HG02588 (cell line): ENCODE data around the gene ANAPC16.
"Not testable (repeated sequence)": the region's sequence is repeated elsewhere in the genome, so short reads cannot be mapped to it uniquely, and the experiment has no call there.

ENCODE experiments used
- ATAC-seq: cut with Tn5 transposase; IDR thresholded peaks from one replicate; pipeline ENCODE4 v1.9.1; 2021; ENCODE audit warnings: mild to moderate bottlenecking, moderate library complexity; ENCODE audit not compliant: unreplicated experiment

Gene ANAPC16

DNA sequence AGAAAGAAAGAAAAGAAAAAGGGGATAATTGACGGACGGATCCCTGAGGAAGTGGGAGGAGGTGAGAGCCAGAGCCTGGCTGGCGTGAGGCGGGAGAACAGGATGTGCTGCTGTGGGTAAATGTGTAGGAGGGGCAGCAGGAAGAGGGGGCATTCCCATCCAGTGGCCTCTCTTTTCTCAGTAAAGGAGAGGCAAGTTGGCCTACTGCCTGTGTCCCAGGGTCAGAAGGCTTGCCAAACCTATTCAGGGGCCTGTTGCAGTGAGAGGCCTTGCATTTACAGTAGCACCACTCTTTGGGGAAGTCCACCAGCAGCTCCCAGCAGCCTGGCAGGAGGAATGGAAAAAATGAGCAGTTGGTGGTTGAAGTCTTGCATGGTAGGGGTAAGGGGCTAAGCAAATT, 26.9 kb downstream of the ANAPC16 start:
- no peak for ATAC-seq

DNA sequence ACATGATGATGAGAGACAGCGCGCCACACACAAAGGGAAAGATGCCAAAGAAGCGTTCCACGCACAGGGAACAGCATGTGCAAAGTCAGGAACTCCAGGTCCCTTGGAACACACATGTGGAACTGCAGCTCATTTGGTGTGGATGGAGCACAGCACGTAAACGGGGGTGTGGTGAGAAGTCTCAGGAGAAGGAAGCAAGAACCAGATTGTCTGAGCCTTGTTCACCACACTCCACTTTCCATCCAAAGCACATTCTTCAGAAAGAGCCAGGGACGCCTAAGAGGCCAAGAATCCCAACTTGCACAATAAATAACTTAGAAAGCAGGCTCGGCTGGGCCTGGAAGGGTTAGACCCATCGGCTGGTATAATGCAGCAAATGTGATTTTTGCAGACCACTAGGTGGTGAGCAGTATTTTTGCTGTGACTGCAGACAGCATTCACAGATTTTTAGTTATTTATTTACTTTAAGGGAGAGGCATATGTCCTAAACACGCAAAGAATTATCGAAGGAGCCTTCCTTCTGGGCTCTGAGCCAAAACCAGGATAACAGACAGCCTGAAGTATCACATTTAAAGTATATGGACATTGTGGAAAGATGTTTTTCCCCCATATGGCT, 28.1 kb downstream of the ANAPC16 start:
- ATAC-seq, result no peak

DNA sequence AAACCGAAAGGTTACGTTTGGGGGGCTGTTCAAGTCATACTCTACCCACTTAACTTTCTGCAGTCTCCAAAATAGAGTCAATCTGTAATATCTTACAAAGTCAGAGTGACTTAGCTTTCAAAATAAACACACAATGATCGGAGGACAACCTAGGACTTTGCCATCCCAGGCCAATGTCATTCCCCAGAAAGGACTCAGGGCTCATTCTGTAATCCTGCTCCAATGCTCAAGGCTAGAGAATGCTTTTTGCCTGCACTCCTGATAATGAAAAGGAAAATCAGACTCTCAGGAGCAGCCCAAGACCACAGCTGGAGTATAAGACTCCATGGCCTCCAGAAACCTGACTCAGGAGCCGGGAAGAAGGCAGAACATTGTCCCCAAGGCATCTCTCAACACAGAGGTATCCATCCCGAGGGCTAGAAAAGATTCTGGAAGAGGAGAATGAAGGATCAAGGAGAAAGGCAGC, 28.8 kb downstream of the ANAPC16 start:
- ATAC-seq, result no peak

DNA sequence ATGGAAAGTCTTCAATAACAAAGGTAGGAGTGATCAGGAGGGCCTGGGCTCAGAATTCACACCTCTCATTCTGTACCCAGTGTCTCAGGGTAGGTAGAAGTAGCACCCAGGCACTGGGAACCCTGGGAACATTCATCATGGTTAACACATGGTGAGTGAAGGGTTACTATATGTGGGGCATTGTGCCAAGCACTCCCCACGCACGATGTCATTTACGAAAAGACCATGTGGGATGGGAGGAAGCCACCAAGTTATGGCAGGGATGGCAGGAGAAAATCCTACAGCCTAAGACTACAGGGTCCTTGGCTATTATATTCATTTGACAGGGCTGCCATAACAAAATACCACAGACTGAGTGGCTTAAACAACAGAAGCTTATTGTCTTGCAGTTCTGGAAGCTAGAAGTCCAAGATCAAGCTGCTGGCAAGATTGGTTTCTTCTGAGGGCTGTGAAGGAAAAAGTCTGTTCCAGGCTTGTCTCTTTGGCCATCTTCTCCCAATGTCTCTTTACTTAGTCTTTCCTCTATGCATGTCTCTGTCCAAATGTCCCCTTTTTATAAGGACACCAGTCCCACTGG, 30.2 kb downstream of the ANAPC16 start:
- no peak for ATAC-seq

DNA sequence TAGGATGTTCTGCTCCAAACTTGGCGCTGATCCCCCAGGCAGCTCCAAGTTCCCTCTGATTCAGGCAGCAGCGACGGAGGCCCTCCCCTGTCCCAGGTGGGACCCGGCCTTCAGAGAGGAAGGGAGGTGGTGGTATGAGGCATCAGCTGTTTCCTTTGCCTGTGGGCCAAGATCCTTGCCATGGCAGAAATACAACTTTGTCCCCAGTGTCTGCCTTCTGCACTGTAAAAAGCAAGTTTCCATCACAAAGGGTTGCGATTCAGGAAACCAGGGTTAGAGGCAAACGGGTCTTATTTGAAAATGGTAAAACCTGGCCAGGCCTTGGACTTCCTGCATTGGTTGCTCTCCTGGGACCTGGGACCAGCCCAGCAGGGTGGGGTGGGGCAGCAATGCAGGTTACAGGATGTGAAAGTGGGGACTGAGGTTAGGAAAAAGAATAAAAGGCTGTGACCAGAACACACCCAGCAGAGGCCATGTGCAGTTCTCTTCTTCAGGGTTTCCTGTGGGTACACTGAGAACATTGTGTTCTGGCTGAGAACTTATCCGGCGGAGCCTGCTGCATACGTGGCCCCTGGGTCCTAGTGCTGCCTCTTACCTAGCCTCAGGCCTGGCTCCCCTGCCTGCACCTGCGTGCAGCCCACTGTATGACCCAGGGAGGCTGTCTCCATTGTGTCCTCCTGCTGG, 32.8 kb downstream of the ANAPC16 start:
- ATAC-seq, result peak; percentile 69

DNA sequence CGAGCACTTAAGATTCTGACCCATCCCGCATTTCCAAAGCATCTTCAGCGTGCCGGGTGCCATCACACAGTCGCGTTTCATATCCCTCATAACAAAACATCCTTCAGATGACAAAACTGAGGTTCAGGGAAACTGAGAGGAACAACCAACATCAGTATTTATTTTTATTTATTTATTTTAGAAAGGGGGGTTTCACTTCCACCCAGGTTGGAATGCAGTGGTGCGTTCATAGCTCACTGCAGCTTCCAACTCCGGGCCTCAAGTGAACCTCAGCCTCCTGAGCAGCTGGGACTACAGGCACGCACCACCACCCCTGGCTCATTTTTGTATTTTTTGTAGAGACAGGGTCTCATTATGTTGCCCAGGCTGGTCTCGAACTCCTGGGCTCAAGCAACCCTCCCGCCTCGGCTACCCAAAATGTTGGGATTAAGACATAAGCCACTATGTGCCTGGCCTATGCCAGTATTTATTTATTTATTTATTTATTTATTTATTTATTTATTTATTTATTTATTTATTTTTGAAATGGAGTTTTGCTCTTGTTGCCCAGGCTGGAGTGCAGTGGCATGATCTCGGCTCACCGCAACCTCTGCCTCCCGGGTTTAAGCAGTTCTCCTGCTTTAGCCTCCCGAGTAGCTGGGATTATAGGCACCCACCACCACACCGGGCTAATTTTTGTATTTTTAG, 33.5 kb downstream of the ANAPC16 start:
- ATAC-seq, result not testable (repeated sequence)

DNA sequence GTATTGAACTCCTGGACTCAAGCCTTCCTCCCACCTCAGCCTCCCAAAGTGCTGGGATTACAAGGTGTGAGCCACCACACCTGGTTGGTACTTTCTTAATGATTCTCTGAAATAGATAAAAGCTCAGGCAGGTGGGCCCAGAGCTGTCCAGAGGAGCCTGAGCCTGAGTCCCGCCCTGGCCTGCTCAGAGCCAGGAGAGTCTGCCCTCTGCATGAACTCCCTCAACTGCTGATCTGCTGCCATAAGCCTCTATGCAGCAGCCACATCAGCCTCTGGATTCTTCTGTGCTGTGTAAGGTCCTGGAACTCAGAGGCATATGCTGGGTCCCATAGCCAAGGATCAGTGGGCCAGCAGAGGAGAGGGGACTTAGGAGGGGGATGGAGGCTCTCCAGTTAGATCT, 34.9 kb downstream of the ANAPC16 start:
- no peak for ATAC-seq

DNA sequence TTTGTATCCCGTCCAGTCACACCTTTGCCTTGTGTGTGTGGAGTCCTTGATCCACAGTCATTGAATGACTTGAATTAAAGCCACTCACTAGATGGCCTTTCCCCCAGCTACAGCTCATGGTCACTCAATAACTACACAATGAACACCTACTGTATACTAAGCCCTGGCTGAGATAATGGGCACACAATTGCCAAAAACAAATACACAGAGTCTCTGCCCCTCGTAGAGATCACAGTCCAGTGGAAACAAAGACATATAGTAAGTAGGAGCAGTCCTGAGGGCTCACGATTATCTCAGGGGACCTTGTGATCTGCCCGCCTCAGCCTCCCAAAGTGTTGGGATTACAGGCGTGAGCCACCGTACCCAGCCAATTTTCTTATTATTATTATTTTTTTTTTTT, 35.8 kb downstream of the ANAPC16 start:
- ATAC-seq, result no peak

DNA sequence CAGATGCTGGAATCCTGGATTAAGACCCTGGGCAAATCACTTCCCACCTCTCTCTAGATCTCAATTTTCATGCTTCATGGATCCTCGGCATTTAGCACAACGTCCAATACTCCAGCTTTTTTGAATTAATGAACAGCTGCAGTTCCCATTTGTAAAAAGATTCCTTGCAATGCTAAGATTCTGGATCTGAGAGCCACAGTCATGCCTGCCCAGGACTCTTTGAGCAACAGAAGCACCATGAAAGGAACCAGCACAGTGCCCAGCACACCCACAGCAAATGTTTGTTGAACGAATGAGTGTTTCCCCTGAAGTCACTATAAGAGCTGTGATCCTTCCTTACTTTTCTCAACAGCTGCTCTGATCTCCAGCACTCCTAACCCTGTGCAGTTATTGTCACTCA, 37.2 kb downstream of the ANAPC16 start:
- no peak for ATAC-seq

DNA sequence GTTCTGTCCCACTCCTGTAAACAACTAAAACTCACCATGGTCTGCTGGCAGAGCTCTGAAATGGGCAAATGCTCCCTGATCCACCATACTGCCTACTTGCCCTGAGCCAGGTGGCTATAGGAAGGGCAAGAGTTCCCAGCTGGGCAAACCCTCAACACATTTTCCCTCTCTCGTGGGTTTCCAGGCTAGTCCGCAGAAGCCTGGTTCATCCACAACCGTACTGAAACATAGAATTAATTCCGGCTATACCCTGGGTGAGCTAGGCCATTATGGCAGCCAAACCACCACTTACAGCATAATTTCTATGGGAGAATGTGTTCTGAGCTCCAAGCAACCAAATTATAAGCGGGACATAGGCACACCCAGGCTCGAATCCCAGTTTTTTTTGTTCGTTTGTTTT, 37.8 kb downstream of the ANAPC16 start:
- ATAC-seq, result no peak

DNA sequence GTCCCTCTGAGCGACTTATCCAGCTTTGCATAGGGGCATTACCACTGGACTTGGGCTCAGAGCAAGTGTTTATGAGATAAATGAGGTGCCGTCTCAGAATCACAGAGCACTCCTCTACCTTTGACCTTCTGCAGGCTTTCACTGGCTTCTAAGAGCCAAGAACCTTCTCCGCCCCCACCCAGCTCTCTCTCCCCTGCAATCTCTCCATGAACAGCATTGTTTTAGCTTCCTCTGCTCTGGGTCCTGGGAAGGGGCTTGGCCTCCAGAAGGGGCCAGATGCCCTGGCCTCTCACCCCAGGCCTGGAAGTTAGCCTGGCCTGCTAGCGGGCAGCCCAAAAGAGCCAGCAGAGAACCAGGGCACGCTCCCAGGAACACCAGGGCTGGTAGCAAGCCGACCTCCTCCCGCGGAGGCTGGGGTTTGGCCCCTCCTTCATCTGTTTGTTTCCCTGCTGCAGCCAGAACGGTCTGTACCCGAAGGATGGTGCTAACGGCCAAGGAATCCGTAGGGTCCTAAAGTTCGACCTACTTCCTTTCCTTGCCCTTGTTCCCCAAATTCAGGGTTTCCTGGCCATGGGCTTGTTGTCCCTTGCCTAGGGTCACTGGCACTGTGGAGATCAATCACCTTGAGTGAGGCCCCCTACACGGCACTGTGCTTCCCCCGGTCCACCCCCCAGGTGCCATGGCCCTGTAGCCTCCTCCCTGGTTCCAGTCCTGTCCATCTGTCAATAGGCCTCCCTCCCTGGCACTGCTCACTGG, 39.2 kb downstream of the ANAPC16 start:
- ATAC-seq, result no peak

DNA sequence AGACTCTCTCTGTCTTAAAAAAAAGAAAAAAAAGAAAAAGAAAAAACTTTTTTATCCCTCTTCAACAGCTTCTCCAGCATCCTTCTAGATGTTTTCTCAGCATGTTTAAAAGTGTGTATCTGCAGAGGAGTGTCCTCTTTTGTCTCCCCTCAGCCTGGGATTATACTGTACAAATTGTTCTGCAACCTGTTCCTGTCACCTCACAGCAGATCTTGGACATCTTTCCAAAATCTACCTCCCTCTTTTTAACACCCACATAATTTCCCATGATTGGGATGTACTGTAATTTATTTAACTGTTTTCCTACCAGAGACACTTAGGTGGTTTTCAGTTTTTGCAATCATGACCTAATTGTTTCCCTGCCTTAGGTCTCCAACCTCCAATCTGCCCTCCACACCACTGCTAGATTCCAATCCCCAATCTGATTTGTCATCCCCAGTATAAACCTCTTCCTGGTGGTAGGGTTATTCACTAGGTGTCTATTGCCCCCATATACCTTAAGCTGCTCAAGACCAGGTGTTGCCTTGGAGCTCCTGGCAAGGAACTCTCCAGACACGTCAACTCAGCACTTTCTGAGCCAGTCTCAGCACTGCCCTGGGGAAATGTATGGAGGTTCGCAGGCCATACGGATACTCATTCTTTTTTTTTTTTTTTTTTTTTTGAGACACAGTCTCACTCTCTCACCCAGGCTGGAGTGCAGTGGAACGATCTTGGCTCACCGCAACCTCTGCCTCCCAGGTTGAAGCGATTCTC, 40.3 kb downstream of the ANAPC16 start:
- no peak for ATAC-seq

DNA sequence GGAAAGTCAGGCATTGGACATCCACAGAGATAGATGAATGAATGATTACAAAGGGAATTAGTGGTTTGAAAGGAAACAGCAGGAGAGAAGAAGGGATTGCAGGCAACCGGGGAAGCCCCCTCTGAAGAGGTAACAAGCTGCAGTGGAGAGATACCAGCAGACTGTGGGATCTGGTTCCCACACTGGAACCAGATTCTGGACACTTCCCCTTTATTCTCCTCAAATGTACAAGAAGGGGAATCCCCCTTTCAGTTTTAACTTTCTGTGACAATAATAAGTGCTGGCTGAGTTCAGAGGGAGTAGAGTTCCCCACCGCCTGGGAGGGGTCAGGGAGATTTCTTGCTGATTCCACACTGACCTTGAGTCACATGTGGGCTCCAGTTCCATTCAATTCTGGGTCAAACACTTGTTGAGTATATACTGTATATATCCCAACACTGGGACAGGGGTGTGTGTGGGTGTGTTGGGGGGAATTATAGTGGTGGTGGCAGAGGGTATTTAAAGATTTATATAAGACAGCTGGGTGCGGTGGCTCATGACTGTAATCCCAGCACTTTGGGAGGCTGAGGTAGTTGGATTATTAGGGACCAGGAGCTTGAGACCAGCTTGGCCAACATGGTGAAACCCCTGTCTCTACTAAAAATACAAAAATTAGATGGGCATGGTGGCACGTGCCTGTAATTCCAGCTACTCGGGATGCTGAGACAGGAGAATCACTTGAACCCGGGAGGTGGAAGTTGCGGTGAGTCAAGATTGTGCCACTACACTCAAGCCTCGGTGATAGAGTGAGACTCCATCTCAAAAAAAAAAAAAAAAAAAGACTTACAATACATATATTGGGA, 41.5 kb downstream of the ANAPC16 start:
- ATAC-seq, result no peak

DNA sequence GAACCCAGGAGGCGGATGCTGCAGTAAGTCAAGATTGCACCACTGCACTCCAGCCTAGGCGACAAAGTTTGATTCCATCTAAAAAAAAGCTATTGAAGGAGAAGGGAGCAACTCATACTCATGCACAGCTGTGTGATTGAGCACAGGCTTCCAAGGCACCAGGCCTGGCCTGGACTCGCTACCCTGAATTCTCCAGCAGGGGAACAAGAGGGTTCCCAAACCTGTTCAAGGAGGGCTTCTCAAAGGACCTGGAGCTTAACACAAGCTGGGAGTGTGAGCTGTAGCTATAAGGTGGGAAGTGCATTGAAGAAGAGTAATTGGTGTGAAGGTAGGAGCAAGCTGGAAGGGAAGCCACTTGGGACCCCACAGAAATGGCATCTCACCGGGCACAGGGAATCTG, 42.8 kb downstream of the ANAPC16 start:
- no peak for ATAC-seq

DNA sequence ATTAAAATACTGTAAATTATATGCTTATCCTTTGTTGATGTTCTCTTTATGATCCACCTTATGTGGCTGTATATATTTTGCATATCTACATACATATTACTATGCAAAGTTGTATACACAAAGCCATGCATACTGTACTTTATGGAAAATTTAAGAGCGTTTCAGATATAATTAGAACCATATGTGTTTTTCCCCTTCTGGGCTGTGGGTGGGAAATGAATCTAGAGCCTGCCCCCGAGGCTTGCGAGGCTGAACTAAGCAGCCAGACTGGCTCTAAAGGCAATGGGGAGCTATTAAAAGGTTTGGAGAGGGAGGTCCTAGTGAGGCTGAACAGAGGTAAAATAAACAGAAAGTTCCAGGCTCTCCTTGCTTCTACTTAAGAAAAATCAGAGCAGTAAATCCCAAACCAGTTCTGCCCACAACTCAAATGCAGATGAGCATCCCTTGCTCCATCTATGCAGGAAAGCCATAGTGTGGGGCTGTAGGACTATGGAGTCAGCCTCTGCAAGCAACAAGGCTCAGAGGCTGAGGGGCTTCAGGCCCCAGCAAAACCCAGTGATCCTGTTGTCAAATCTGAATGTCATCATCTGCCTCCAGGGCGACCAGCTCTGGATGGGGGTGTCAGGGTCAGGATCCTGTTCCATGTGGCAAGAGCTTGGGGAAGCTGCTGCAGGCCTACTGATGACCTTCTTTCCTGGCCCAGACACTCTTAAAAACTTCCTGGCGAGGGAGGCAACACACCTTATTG, 43.9 kb downstream of the ANAPC16 start:
- no peak for ATAC-seq

DNA sequence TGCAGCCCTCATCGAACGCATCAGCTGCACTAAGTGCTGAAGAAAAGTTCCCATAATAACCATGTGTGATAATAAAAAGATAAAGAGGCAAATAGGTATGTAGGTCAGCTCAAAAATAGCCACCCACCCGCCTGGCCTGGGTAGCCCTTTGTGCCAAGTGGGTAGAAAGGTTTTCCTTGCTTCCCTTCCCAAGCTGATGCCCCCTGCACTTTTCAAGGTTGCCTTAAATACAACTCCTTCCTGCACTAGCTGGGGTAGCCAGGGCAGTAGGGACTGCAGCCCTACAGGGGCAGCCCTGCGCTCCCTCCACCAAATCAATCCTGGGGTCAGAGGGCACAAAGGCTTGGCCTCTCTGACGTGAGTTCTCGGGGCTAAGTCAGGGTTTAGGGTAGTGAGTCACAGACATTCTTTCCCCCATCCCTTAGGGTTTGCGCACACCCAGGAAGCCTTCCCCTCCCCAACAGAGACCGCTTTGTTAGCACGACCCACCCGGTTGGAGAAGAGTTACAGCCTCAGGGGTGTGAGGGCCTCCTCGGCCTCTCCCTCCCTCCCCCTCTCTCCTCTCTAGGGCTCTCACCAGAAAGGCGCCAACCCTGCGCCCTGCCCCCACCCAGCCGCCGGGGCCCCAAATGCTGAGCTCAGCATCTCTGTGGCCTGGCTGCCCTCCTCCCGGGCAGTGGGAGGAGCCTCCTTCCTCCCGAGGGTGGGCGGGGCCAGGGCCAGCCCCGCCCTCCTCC, 44.6 kb downstream of the ANAPC16 start:
- peak; percentile 59 for ATAC-seq

DNA sequence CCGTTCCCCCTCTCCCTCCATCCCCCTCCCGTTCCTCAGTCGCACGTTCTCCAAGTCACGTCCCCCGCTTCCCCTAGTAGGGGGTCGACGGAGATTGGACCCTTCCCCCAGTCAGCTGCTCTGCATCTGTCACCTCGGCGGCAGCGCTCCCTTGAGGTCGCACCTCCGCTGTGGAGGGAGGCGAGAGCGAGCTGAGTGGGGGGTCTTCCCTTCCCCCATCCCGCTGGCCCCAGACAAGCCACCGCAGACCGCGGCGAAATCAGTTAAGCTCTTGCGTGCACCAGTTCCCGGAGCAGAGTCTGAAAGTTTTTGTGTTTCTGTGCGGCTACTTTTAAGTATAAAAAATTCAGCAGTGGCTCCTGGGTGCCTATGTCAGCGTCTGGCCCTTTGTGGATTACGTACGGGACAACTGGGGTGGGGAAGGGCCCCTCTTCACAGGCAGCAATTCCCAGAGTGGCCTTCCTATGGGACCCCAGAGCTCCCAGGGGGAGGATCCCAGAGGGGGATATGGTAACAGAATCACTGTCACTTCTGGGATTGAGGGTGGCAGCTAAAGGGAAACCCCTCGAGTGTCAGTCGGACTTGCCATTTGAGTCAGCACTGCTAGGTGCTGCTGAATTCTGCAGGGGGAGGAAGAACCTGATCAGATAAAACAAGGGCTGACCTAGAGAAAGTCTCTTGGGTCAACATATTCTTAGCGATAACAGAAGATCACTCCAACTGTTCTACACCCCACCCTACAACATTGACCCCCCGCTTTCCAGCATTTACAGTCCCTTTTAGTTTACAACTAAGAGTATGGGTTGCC, 45.4 kb downstream of the ANAPC16 start:
- peak; percentile 42 for ATAC-seq
